ENCODE measurements around the gene PCDHB6. TPM values are rescaled to one million over a fixed set of nuclear protein-coding genes. Genes with fewer than 3 reads are reported as not detected.
"Not testable (repeated sequence)": the region's sequence is repeated elsewhere in the genome, so short reads cannot be mapped to it uniquely, and the experiment has no call there.

PCDHB6 gene
- total RNA-seq, result not detected

DNA sequence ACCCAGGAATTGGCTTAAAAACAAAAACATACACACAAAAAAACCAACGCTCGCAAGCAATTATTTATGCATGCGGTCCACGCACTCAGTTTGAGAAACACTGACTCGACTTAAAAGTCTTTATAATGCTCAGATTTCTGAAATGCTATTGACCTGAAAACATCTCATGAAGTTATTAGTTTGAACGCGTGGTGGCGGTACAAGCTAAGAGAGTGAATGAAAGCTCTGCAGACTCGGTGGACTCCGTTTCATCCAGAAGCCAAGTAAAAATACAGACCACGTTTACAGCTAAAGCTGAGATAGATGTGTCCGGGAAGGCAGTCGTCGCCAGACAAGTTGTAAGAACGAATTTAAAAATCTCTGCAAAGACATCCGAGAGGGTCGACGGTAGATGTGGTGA lies at the start of gene PCDHB6:
PCDHB6 (plus strand) TSS at position 246 of the 400 bp plus-strand sequence. CDS start 201 bp downstream, outside the sequence.
- no peaks in the 10 kb centered on the region for H3K4me1 ChIP-seq (ENCODE audit: insufficient read depth, low read length)
- peaks cover 12% of the 10 kb centered on the region for H3K27me3 ChIP-seq (ENCODE audit: insufficient read depth, low read length)
- H3K4me3 ChIP-seq (ENCODE audit: low read length), result no peak within 1 kb of the TSS
- H3K9me3 ChIP-seq (ENCODE audit: low read depth, low read length), result no peaks in the 10 kb centered on the region

DNA sequence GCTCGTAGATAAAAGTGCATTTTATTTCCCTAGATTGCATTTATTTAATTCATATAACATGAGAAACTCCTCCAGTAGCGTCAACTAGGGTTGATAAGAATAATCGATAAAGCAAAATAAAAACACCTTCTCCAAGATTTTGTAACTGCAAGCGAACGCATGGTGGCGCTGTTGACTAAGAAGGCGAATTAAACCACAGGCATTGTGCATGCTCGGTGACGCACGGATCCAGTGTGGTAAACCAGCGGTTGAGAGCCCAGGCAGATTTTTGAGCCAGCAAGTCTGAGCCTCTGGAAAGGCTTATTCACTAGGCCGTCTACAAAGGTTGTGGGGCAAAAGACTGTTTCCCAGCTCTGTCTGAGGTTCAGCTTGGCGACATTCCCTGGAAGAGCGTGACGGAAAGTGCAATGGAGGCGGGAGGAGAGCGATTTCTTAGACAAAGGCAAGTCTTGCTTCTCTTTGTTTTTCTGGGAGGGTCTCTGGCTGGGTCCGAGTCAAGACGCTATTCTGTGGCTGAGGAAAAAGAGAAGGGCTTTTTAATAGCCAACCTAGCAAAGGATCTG lies 49.5 kb upstream of the PCDHB6 start, which contains the start of gene PCDHB3:
PCDHB3 (plus strand) TSS at position 231 of the 563 bp plus-strand sequence; CDS start at position 408, 177 bp downstream.
- no peak within 1 kb of the TSS for H3K4me3 ChIP-seq (ENCODE audit: low read length)
- H3K27me3 ChIP-seq (ENCODE audit: insufficient read depth, low read length), result peaks cover 10% of the 10 kb centered on the region
- no peaks in the 10 kb centered on the region for H3K4me1 ChIP-seq (ENCODE audit: insufficient read depth, low read length)
- H3K9me3 ChIP-seq (ENCODE audit: low read depth, low read length), result no peaks in the 10 kb centered on the region

DNA sequence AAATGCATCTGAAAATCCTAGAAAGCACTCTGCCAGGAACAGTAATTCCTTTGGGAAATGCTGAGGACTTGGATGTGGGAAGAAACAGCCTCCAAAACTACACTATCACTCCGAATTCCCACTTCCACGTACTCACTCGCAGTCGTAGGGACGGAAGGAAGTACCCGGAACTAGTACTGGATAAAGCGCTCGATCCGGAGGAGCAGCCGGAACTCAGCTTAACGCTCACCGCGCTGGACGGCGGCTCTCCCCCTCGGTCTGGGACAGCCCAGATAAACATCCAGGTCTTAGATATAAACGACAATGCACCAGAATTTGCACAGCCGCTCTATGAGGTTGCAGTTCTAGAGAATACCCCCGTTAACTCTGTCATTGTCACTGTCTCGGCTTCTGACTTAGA lies 48.8 kb upstream of the PCDHB6 start:
- H3K4me1 ChIP-seq (ENCODE audit: insufficient read depth, low read length), result no peaks in the 10 kb centered on the region
- H3K4me3 ChIP-seq (ENCODE audit: low read length), result no peak overlapping the region
- H3K9me3 ChIP-seq (ENCODE audit: low read depth, low read length), result no peaks in the 10 kb centered on the region
- H3K27me3 ChIP-seq (ENCODE audit: insufficient read depth, low read length), result peaks cover 6% of the 10 kb centered on the region

DNA sequence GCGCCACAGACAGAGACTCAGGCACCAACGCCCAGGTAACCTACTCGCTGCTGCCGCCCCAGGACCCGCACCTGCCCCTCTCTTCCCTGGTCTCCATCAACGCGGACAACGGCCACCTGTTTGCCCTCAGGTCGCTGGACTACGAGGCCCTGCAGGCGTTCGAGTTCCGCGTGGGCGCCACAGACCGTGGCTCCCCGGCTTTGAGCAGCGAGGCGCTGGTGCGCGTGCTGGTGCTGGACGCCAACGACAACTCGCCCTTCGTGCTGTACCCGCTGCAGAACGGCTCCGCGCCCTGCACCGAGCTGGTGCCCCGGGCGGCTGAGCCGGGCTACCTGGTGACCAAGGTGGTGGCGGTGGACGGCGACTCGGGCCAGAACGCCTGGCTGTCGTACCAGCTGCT lies 47.8 kb upstream of the PCDHB6 start:
- H3K4me1 ChIP-seq (ENCODE audit: insufficient read depth, low read length); H3K4me3 ChIP-seq (ENCODE audit: low read length); H3K27me3 ChIP-seq (ENCODE audit: insufficient read depth, low read length): not testable (repeated sequence)

DNA sequence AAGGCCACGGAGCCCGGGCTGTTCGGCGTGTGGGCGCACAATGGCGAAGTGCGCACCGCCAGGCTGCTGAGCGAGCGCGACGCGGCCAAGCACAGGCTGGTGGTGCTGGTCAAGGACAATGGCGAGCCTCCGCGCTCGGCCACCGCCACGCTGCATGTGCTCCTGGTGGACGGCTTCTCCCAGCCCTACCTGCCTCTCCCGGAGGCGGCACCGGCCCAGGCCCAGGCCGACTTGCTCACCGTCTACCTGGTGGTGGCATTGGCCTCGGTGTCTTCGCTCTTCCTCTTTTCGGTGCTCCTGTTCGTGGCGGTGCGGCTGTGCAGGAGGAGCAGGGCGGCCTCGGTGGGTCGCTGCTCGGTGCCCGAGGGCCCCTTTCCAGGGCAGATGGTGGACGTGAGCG lies 47.4 kb upstream of the PCDHB6 start:
- H3K9me3 ChIP-seq (ENCODE audit: low read depth, low read length); H3K4me3 ChIP-seq (ENCODE audit: low read length); H3K4me1 ChIP-seq (ENCODE audit: insufficient read depth, low read length); H3K27me3 ChIP-seq (ENCODE audit: insufficient read depth, low read length): not testable (repeated sequence)

More for the DNA sequence above, 47.8 kb upstream of the PCDHB6 start:
- not testable (repeated sequence) for H3K9me3 ChIP-seq (ENCODE audit: low read depth, low read length)

DNA sequence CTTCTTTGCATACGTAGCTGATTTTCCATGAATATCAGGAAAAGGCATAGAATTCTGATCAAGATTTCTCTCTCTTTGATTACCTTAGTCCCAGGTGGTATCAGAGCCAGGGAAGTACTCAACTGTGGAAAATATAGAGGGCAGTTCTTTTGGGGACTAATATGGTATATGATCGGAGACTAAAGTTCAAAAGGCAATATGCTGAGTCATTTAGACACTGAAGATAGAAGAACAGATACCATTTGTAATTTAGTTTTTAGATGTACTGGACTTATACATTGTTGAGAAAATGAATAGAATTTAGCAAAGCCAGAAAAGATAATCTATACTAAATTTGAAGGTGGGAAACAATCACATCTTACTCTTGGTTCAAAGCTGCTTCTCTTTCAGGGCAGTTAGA lies 44.5 kb upstream of the PCDHB6 start:
- Histone ChIP-seq H3K4me3 (ENCODE audit: low read length) (no peak overlapping the region), H3K4me1 (ENCODE audit: insufficient read depth, low read length) (no peaks in the 10 kb centered on the region), H3K27me3 (ENCODE audit: insufficient read depth, low read length) (peaks cover 5% of the 10 kb centered on the region), H3K9me3 (ENCODE audit: low read depth, low read length) (no peaks in the 10 kb centered on the region)

DNA sequence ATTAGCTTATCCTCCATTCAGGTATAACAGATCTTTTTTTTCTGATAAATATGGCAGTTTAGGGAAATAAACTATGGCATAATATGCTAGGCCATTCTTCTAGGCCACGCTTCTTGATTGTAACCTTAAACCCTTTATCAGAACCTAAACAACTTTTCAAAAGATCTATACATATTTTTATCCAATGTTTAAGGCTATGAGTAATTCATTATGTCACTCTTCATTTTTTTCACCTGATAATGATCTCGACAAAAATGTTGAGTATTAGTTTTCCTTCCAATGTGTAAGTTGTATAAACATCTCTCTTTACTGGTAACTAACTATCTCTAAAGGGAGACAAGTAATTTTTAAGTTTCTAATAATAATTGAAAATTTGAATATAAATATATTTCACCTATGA lies 30.6 kb upstream of the PCDHB6 start:
- Histone ChIP-seq H3K27me3 (ENCODE audit: insufficient read depth, low read length) (peaks cover 12% of the 10 kb centered on the region), H3K9me3 (ENCODE audit: low read depth, low read length) (peaks cover 21% of the 10 kb centered on the region), H3K4me3 (ENCODE audit: low read length) (no peak overlapping the region), H3K4me1 (ENCODE audit: insufficient read depth, low read length) (no peaks in the 10 kb centered on the region)

DNA sequence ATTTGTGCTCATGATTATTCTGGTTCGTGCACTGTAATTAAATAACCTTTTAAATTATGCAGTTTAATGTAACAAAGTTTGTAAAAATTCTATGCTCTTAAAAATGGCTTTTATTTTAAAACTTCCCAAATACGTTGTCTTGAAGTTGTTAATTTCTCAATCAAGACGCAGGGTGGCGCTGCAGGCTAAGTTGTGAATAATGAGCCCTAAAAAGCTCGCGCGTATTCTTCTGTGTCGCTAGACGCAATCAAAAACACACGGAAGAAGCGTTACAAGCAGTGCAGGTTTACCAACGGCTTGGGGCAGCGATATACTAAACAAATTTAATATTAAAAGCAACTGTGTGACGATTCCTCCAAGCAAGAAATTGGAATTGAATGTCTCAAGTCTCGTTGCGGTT lies 28.3 kb upstream of the PCDHB6 start, which contains the start of gene PCDHB4:
PCDHB4 (plus strand) TSS at position 256 of the 400 bp plus-strand sequence. CDS start 181 bp downstream, outside the sequence.
- H3K4me3 ChIP-seq (ENCODE audit: low read length), result no peak within 1 kb of the TSS
- no peaks in the 10 kb centered on the region for H3K4me1 ChIP-seq (ENCODE audit: insufficient read depth, low read length)
- peaks cover 3% of the 10 kb centered on the region for H3K9me3 ChIP-seq (ENCODE audit: low read depth, low read length)
- peaks cover 15% of the 10 kb centered on the region for H3K27me3 ChIP-seq (ENCODE audit: insufficient read depth, low read length)

DNA sequence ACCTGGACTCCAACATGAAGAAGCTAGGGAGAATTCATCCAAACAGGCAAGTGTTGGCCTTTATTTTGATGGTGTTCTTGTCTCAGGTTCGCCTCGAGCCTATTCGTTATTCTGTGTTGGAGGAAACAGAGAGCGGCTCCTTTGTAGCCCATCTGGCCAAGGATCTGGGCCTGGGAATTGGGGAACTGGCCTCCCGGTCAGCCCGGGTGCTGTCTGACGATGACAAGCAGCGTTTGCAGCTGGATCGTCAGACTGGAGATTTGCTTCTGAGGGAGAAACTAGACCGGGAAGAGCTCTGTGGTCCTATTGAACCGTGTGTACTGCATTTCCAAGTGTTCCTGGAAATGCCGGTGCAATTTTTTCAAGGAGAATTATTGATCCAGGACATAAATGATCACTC lies 27.9 kb upstream of the PCDHB6 start:
- H3K27me3 ChIP-seq (ENCODE audit: insufficient read depth, low read length), result peaks cover 15% of the 10 kb centered on the region
- H3K4me1 ChIP-seq (ENCODE audit: insufficient read depth, low read length), result no peaks in the 10 kb centered on the region
- no peak overlapping the region for H3K4me3 ChIP-seq (ENCODE audit: low read length)
- no peaks in the 10 kb centered on the region for H3K9me3 ChIP-seq (ENCODE audit: low read depth, low read length)

DNA sequence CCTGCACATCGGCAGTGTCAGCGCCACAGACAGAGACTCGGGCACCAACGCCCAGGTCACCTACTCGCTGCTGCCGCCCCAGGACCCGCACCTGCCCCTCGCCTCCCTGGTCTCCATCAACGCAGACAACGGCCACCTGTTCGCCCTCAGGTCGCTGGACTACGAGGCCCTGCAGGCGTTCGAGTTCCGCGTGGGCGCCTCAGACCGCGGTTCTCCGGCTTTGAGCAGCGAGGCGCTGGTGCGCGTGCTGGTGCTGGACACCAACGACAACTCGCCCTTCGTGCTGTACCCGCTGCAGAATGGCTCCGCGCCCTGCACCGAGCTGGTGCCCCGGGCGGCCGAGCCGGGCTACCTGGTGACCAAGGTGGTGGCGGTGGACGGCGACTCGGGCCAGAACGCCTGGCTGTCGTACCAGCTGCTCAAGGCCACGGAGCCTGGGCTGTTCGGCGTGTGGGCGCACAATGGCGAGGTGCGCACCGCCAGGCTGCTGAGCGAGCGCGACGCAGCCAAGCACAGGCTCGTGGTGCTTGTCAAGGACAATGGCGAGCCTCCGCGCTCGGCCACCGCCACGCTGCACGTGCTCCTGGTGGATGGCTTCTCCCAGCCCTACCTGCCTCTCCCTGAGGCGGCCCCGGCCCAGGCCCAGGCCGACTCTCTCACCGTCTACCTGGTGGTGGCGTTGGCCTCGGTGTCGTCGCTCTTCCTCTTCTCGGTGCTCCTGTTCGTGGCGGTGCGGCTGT lies 26.3 kb upstream of the PCDHB6 start:
- not testable (repeated sequence) for H3K9me3 ChIP-seq (ENCODE audit: low read depth, low read length); H3K4me1 ChIP-seq (ENCODE audit: insufficient read depth, low read length); H3K4me3 ChIP-seq (ENCODE audit: low read length)
- peaks cover 15% of the 10 kb centered on the region for H3K27me3 ChIP-seq (ENCODE audit: insufficient read depth, low read length)

DNA sequence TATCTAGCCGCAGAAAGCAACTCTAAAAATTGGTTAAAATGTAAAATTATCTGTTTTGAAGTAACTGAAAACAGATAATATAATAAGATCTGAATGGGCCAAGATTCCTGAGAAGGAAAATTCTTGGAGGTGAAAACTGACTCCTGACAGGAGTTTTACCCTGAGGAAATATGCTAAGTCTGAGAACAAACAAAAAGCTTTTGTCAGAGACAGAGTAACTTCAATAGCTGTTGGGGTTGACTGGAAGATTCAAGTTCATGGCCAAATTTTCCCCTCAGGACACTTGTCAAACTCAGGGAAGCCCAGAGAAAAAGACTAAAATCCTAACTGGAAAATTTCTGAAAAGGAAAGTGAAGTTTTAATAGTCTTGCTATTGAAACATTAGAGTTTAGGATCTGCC lies 22.6 kb upstream of the PCDHB6 start:
- Histone ChIP-seq H3K4me3 (ENCODE audit: low read length) (no peak overlapping the region), H3K9me3 (ENCODE audit: low read depth, low read length) (no peaks in the 10 kb centered on the region), H3K27me3 (ENCODE audit: insufficient read depth, low read length) (peaks cover 12% of the 10 kb centered on the region), H3K4me1 (ENCODE audit: insufficient read depth, low read length) (no peaks in the 10 kb centered on the region)

DNA sequence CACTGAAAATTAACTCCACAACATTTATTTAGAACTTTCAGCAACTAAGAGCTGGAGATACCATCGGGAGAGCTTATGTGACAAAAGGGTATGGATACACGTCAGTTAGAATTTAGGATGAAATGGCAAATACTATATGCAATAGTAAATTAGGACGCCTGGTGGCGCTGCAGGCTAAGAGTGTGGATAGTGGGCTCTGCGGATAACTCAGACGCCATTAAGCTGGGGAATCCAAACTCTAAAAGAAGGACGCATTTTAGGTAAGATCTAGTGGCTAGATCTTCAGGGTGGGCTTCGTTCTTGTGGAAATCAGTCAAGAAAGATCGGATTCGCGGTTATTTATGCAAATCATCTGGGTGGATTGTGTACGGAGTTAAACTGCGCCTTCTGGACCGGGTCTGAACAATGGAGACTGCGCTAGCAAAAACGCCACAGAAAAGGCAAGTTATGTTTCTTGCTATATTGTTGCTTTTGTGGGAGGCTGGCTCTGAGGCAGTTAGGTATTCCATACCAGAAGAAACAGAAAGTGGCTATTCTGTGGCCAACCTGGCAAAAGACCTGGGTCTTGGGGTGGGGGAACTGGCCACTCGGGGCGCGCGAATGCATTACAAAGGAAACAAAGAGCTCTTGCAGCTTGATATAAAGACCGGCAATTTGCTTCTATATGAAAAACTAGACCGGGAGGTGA lies 14.7 kb upstream of the PCDHB6 start, which contains the start of gene PCDHB5:
PCDHB5 (plus strand) TSS at position 177 of the 688 bp plus-strand sequence; CDS start at position 406, 229 bp downstream.
- Histone ChIP-seq H3K27me3 (ENCODE audit: insufficient read depth, low read length) (peaks cover 12% of the 10 kb centered on the region), H3K4me1 (ENCODE audit: insufficient read depth, low read length) (no peaks in the 10 kb centered on the region), H3K4me3 (ENCODE audit: low read length) (no peak within 1 kb of the TSS), H3K9me3 (ENCODE audit: low read depth, low read length) (peaks cover 16% of the 10 kb centered on the region)

DNA sequence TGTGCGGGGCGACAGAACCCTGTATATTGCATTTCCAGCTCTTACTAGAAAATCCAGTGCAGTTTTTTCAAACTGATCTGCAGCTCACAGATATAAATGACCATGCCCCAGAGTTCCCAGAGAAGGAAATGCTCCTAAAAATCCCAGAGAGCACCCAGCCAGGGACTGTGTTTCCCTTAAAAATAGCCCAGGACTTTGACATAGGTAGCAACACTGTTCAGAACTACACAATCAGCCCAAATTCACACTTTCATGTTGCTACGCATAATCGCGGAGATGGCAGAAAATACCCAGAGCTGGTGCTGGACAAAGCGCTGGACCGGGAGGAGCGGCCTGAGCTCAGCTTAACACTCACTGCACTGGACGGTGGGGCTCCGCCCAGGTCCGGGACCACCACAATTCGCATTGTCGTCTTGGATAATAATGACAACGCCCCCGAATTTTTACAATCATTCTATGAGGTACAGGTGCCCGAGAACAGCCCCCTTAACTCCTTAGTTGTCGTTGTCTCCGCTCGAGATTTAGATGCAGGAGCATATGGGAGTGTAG lies 14.1 kb upstream of the PCDHB6 start:
- Histone ChIP-seq H3K4me1 (ENCODE audit: insufficient read depth, low read length) (no peaks in the 10 kb centered on the region), H3K9me3 (ENCODE audit: low read depth, low read length) (peaks cover 16% of the 10 kb centered on the region), H3K27me3 (ENCODE audit: insufficient read depth, low read length) (peaks cover 10% of the 10 kb centered on the region), H3K4me3 (ENCODE audit: low read length) (no peak overlapping the region)

DNA sequence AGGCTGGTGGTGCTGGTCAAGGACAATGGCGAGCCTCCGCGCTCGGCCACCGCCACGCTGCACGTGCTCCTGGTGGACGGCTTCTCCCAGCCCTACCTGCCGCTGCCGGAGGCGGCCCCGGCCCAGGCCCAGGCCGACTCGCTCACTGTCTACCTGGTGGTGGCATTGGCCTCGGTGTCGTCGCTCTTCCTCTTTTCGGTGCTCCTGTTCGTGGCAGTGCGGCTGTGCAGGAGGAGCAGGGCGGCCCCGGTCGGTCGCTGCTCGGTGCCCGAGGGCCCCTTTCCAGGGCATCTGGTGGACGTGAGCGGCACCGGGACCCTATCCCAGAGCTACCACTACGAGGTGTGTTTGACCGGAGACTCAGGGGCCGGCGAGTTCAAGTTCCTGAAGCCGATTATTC lies 12.5 kb upstream of the PCDHB6 start:
- not testable (repeated sequence) for H3K4me1 ChIP-seq (ENCODE audit: insufficient read depth, low read length); H3K27me3 ChIP-seq (ENCODE audit: insufficient read depth, low read length); H3K4me3 ChIP-seq (ENCODE audit: low read length)
- H3K9me3 ChIP-seq (ENCODE audit: low read depth, low read length), result peaks cover 16% of the 10 kb centered on the region

All from mononuclear cell (primary cell).